NCI-H774 (cell line): ENCODE measurements around the gene C6orf62.
"Not testable (repeated sequence)": the region's sequence is repeated elsewhere in the genome, so short reads cannot be mapped to it uniquely, and the experiment has no call there.

Experiments used
- DNase-seq: peaks from one replicate; lab custom pipeline; 2025; lab: John Stamatoyannopoulos, UW

Gene C6orf62

GRCh38 chr6:24666641-24667377 lies 52.1 kb downstream of the C6orf62 start, which contains the start of the genes ACOT13 and TDP2:
Gene ACOT13 (plus strand): TSS chr6:24667077. CDS start chr6:24667264, 187 bp downstream.
Gene TDP2 (minus strand): TSS chr6:24666899. CDS start chr6:24666862, 37 bp downstream.
- peak; percentile 96 for DNase-seq

GRCh38 chr6:24666097-24666640 lies 52.8 kb downstream of the C6orf62 start:
- DNase-seq, result peak; percentile 29

GRCh38 chr6:24664046-24664987 lies 54.6 kb downstream of the C6orf62 start:
- DNase-seq, result no peak

GRCh38 chr6:24663189-24663588 lies 55.8 kb downstream of the C6orf62 start:
- no peak for DNase-seq

- no peak for DNase-seq
Observed at GRCh38 chr6:24662236-24662635, 56.7 kb downstream of the C6orf62 start.

GRCh38 chr6:24661759-24662158 lies 57.2 kb downstream of the C6orf62 start:
- DNase-seq, result not testable (repeated sequence)

- DNase-seq, result no peak
Observed at GRCh38 chr6:24660105-24660504, 58.8 kb downstream of the C6orf62 start.

GRCh38 chr6:24659561-24659960 lies 59.4 kb downstream of the C6orf62 start:
- no peak for DNase-seq

- DNase-seq, result no peak
Observed at GRCh38 chr6:24658573-24659560, 60.1 kb downstream of the C6orf62 start.

GRCh38 chr6:24655215-24655614 lies 63.7 kb downstream of the C6orf62 start:
- no peak for DNase-seq
